Right lobe of liver (tissue), 6 donors: ENCODE results near the gene HNRNPU. TPM values are rescaled to one million over a fixed set of nuclear protein-coding genes. Genes with fewer than 3 reads are reported as not detected.
"Not testable (repeated sequence)": the region's sequence is repeated elsewhere in the genome, so short reads cannot be mapped to it uniquely, and the experiment has no call there.

Experiments used
- ATAC-seq, 4 donors: fragments of 200-7000 bp; cut with Tn5 transposase; one replicate each; pipeline ENCODE4 v1.9.1; 2020; ENCODE audit warnings: mild to moderate bottlenecking in 4 of 4, moderate library complexity in 4 of 4
- DNase-seq, 3 donors: peaks; one replicate each; pipeline ENCODE4 v3.0.0-alpha.2; 2020
- H3K27ac ChIP-seq, 3 donors: fragments of 200-600 bp; one replicate each; pipeline ENCODE4 v1.8.0; 2022
- H3K27me3 ChIP-seq, 2 donors: fragments of 200-600 bp; one replicate each; pipeline ENCODE4 v1.8.0; 2022
- H3K36me3 ChIP-seq, 4 donors: fragments of 200-600 bp; sonication (generic) in 1 of 4; one replicate each; pipeline versions ENCODE4 v1.5.1 to v1.8.0; 2017 to 2022; ENCODE audit warnings: control low read depth in 1 of 4
- H3K4me1 ChIP-seq, 4 donors: fragments of 200-600 bp; sonication (generic) in 1 of 4; one replicate each; pipeline versions ENCODE4 v1.5.1 to v1.8.0; 2017 to 2022; ENCODE audit warnings: control low read depth in 1 of 4
- H3K4me3 ChIP-seq, 3 donors: fragments of 200-600 bp; one replicate each; pipeline ENCODE4 v1.8.0; 2022
- H3K9me3 ChIP-seq, 4 donors: fragments of 200-600 bp; sonication (generic) in 1 of 4; one replicate each; pipeline versions ENCODE4 v1.5.1 to v1.8.0; 2017 to 2022; ENCODE audit warnings: control low read depth in 1 of 4
- CTCF ChIP-seq, 4 donors: fragments of 200-600 bp in 3 of 4; fragments of 450-650 bp in 1 of 4; IDR thresholded peaks; one replicate each; pipeline versions ENCODE4 v1.5.1 to v1.8.0; 2016 to 2022; ENCODE audit warnings: antibody characterized with exemption in 4 of 4, mild to moderate bottlenecking in 2 of 4
- POLR2A ChIP-seq: fragments of 450-650 bp; IDR thresholded peaks from one replicate; pipeline ENCODE4 v1.6.1; 2017; ENCODE audit warnings: antibody characterized with exemption, mild to moderate bottlenecking
- WGBS: methylation state at CpG from one replicate; pipeline ENCODE4 v1.1.6; 2018; ENCODE audit warnings: low coverage, low lambda C conversion rate; ENCODE audit not compliant: insufficient coverage; ENCODE audit errors: missing lambda C conversion rate; 5-methylcytosine and 5-hydroxymethylcytosine counted together
- intact Hi-C, 2 donors: fragments of 100-400 bp; cut with DNase I; formaldehyde crosslinking; loops; one replicate each; pipeline versions ENCODE4 v1.11.2 to v1.14.1; 2022
- total RNA-seq, 6 experiments: library from RNA; depleted of rRNA in 2 of 6; stranded (reverse); fragments of >200 nt in 2 of 6; fragmentation: NEBNext Ultra II Directional in 3 of 6; extraction: Animal tissue kit (Norgen Biotek cat#: 25700) in 3 of 6; gene quantifications; one replicate each; pipeline versions ENCODE4 v1.1.0 to v1.2.4, GENCODE V29; 2016 to 2023
- donor health status: DM: no; HTN: yes; CAD: no.
- donor health status: DM: no; HTN: no; CAD: no.
- donor health status: DM: no; HTN: no; CAD: no.
- donor health status: DM: no; HTN: yes; CAD: no.
- donor health status: DM: no; HTN: yes; CAD: no.

HNRNPU gene
- total RNA-seq, 6 experiments from 2014 or later: 73.3 to 183 (median 121) TPM

DNA sequence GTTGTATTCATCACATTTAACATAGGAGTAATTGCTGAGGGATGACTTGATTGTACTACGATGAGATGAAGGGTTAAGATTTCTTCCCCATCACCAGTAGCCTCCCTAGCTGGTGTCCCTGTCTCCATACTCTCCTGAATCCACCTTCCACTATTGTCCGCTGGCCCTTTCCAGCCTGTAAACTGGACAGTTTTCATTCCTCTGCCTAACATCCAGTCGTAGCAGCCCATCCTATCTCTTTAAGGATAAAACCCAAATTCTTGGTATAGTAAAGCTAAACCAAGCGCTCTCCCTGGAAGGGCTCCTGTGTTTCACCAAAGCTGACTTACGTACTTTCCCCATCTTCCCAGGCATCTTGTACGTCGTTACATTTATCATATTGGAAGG lies 28.2 kb downstream of the HNRNPU start:
- no peak for DNase-seq
- intact Hi-C loops: no loop called here
- no peak for TF ChIP-seq POLR2A
- TF ChIP-seq CTCF (IDR thresholded peaks at IDR 0.05): no peak
- Histone ChIP-seq H3K4me3 (peak overlapping the region; percentile 69 to 75 (median 70)), H3K4me1 (peaks cover 0 to 23% (median 1%) of the 10 kb centered on the region in 4 donors), H3K36me3 (peaks cover 0 to 6% (median under 1%) of the 10 kb centered on the region in 4 donors), H3K27ac (peak overlapping the region; percentile 94 to 98 (median 97)), H3K27me3 (no peaks in the 10 kb centered on the region), H3K9me3 (no peaks in the 10 kb centered on the region)
- peak in 3 of 4 donors; percentile 3 to 12 (median 7) for ATAC-seq
- WGBS: 3% methylated on average over 7 of the region's 7 CpGs

DNA sequence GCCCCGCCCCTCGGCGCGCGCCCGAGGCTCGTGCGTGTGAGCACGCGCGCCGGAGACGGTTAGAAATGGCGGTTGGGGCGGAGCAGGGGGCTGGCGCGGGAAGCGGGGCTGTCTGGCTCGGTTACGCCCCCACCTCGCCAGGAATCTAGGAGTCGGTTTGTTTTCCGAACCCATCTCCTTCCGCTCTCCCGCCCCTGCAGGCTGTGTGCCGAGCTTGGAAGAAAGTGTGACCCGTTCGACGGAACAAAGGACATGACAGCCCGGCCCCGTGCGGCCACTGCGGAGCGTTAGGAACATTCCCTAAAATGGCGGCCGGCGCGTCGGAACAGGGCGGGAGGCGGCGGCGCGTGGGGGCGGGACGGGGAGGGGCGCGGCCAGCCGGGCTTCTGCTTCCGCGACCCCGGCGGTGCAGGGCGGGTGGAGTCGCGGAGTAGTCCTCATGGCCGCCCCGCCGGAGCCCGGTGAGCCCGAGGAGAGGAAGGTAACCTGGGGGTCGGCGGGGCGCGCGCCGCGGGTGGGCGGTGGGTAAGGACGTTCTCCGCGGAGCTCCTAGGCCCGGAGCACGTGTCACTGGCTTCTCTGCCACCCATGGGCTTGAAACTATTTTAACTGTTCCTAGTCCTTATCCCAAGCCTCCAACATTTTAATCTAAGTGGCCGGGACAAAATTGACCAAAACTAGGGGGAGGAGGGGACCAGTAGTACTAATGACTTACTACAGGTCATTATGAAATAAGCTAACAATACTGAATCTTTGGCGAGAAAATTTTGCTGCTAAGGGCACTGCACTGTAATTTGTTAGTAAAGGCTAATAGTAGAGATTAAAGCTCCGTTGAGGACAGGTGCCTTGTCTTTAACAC lies 28.8 kb downstream of the HNRNPU start, which contains the start of gene COX20:
Gene COX20, plus strand, starts transcription at position 383 of the 859 bp plus-strand sequence. Its CDS starts 57 bp downstream, at position 440.
- intact Hi-C loops: no loop called here
- DNase-seq (peak in 2 of 3 donors; percentile 91 to 93), ATAC-seq (peak; percentile 78 to 89 (median 84))
- Histone ChIP-seq H3K27me3 (no peaks in the 10 kb centered on the region), H3K4me1 (peaks cover 0 to 20% (median 0%) of the 10 kb centered on the region in 4 donors), H3K9me3 (no peaks in the 10 kb centered on the region), H3K36me3 (peaks cover 0 to 6% (median 0%) of the 10 kb centered on the region in 4 donors), H3K27ac (peak within 1 kb of the TSS; percentile 94 to 98 (median 97)), H3K4me3 (peak within 1 kb of the TSS; percentile 69 to 75 (median 70))
- no peak for TF ChIP-seq CTCF (IDR thresholded peaks at IDR 0.05)
- under 1% methylated on average over 14 of the region's 77 CpGs for WGBS

GRCh38 chr1:244834543-244835275 lies 29.6 kb downstream of the HNRNPU start:
- Histone ChIP-seq H3K4me1 (peaks cover 0 to 20% (median 0%) of the 10 kb centered on the region in 4 donors), H3K4me3 (peak overlapping the region; percentile 69 to 75 (median 70)), H3K9me3 (no peaks in the 10 kb centered on the region), H3K27ac (peak overlapping the region; percentile 94 to 98 (median 97)), H3K27me3 (no peaks in the 10 kb centered on the region), H3K36me3 (peaks cover 0 to 6% (median 0%) of the 10 kb centered on the region in 4 donors)
- DNase-seq (peak; percentile 92 to 93 (median 93)), ATAC-seq (peak in 2 of 4 donors; percentile 55 to 65)
- TF ChIP-seq POLR2A: peak; percentile 73
- no peak for TF ChIP-seq CTCF (IDR thresholded peaks at IDR 0.05)
- intact Hi-C loops: no loop called here
- WGBS: 0% methylated on average over 30 of the region's 49 CpGs

DNA sequence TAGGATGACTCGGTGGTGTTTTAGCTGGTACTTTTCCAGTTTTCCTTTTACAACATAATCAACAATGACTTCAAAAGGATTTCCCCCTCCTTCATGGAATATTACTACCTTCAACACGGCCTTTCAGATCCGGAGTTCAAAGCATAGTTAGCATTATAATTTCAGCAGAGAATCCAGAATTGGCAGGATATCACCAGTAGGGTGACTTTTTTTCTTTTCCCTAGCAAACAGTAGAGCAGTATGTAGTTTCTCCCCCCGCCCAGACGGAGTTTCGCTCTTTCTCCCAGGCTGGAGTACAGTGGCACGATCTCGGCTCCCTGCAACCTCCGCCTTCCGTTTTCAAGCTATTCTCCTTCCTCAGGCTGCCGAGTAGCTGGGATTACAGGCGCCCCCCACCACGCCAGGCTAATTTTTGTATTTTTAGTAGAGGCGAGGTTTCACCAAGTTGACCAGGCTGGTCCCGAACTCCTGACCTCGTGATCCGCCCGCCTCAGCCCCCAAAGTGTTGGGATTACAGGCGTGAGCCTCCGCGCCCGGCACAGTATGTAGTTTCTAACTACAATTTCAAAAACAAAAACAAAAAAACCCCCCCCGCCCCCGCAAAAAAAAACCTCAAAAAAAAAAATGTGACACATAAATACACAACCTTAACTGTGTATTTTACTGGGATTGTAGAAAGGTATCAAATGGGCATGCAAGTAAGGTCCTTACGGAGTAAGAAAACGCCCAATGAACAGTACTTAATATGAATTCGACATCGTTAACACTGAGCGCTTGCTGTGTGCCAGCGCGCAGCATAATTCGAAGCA lies 30.4 kb downstream of the HNRNPU start:
- Histone ChIP-seq H3K27me3 (no peaks in the 10 kb centered on the region), H3K4me1 (peaks cover 0 to 20% (median 0%) of the 10 kb centered on the region in 4 donors), H3K9me3 (no peaks in the 10 kb centered on the region), H3K27ac (peak overlapping the region; percentile 94 to 98 (median 97)), H3K4me3 (peak overlapping the region; percentile 69 to 75 (median 70)), H3K36me3 (no peaks in the 10 kb centered on the region)
- intact Hi-C loops: no loop called here
- WGBS: 6% methylated on average over 32 of the region's 32 CpGs
- ATAC-seq: peak; percentile 38 to 47 (median 42)
- TF ChIP-seq POLR2A: peak; percentile 54
- peak in 2 of 4 donors; percentile 16 to 34 for TF ChIP-seq CTCF (IDR thresholded peaks at IDR 0.05)
- peak in 2 of 3 donors; percentile 45 to 62 for DNase-seq

DNA sequence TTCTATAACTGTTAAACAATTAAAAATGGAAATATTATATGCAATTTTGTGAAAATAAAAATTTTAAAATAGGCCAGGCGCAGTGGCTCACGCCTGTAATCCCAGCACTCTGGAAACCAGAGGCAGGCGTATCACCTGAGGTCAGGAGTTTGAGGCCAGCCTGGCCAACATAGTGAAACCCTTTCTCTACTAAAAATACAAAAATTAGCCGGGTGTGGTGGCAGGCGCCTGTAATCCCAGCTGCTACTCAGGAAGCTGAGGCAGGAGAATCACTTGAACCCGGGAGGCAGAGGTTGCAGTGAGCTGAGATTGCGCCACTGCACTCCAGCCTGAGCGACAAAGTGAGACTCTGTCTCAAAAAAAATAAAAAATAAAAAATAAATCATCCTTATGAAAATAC lies 31.1 kb downstream of the HNRNPU start:
- H3K36me3 ChIP-seq, DNase-seq, intact Hi-C loops, ATAC-seq, H3K9me3 ChIP-seq, H3K27me3 ChIP-seq: not testable (repeated sequence)
- WGBS: 26% methylated on average over 8 of the region's 8 CpGs
- peak overlapping the region; percentile 94 to 98 (median 97) for H3K27ac ChIP-seq
- H3K4me1 ChIP-seq: peaks cover 0 to 20% (median 0%) of the 10 kb centered on the region in 4 donors
- peak overlapping the region; percentile 69 to 75 (median 70) for H3K4me3 ChIP-seq
